Measurements from ENCODE around the gene CBX1. TPM values are rescaled to one million over a fixed set of nuclear protein-coding genes. Genes with fewer than 3 reads are reported as not detected.
A peak's percentile ranks its signal among the peaks of the same experiment; 100 is the strongest.

The CBX1 gene
- total and polyA plus RNA-seq, 4 donors = 17.6 to 43.2 (median 28.9) TPM

- no peaks in the 10 kb centered on the region for H3K36me3 ChIP-seq (ENCODE audit: control insufficient read depth in 4 of 4, insufficient read depth in 4 of 4, low read length in 4 of 4)
Observed at GRCh38 chr17:48024149-48025039, 76.9 kb downstream of the CBX1 start.

DNA sequence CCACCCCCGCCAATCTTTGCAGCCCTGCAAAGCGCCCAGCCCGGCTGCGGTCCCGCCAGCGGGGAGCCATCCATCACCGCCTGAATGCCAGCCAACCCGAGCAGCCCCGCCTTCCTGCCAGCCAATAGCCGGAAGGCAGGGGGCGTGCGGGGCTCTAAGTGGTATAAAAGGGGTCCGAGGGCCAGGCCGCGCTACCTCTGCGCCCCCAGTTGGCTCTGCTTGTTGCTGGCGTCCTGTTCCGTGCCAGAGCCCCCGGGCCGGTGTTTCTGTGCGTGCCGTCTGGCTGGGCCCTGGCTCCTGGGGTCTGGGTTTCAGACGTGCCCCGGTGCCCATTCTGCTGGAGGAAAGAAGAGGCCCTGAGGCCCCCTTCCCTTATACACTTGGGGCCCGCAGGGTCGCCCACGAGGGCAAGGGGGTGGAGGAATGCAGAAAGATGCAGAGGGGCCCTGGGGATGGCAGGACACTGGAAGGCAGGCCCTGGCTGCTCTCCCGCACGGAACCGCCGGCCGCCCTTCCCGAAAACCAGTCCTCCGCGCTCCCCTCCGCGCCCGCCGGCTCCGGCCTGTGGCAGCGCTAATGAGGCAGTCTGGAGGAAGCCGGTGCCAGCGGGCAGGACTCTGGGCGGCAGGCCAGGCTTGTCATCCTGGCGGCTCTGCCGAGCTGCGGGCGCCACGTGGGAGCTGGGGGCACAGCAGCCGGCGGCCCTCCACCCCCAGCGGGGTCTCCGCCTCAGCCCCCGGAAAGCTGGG, 77.7 kb downstream of the CBX1 start:
- DNase-seq = peak; percentile 59 to 77 (median 71)
- Histone ChIP-seq H3K4me1 (ENCODE audit: control insufficient read depth in 5 of 5, insufficient read depth in 5 of 5, low read length in 5 of 5) (peaks cover 0 to 34% (median 14%) of the 10 kb centered on the region in 5 donors), H3K9ac (ENCODE audit: insufficient read depth in 1 of 2, low read length in 2 of 2) (no peak overlapping the region)

More at GRCh38 chr17:48024149-48025039, 76.9 kb downstream of the CBX1 start:
- WGBS, 2 donors = 1% methylated on average over 52 to 54 of the region's 54 CpGs
- ATAC-seq (ENCODE audit: insufficient read depth, low FRiP score) (peak; percentile 16), DNase-seq (peak in 2 of 3 donors; percentile 35 to 38)
- Histone ChIP-seq H3K4me1 (ENCODE audit: control insufficient read depth in 5 of 5, insufficient read depth in 5 of 5, low read length in 5 of 5) (peaks cover 0 to 34% (median 14%) of the 10 kb centered on the region in 5 donors), H3K9me3 (ENCODE audit: control insufficient read depth in 4 of 4, insufficient read depth in 3 of 4, low read length in 3 of 4) (no peaks in the 10 kb centered on the region), H3K4me3 (no peak overlapping the region), H3K27ac (ENCODE audit: low read depth in 1 of 2, low read length in 1 of 2) (peak overlapping the region; percentile 89 to 93), H3K9ac (ENCODE audit: insufficient read depth in 1 of 2, low read length in 2 of 2) (no peak overlapping the region), H3K27me3 (ENCODE audit: control insufficient read depth in 3 of 3, insufficient read depth in 3 of 3, low read length in 2 of 3) (peaks cover 0 to 25% (median 8%) of the 10 kb centered on the region in 3 donors)
- no peak for TF ChIP-seq CTCF (IDR thresholded peaks at IDR 0.05; ENCODE audit: control extremely low read depth, extremely low read depth)

DNA sequence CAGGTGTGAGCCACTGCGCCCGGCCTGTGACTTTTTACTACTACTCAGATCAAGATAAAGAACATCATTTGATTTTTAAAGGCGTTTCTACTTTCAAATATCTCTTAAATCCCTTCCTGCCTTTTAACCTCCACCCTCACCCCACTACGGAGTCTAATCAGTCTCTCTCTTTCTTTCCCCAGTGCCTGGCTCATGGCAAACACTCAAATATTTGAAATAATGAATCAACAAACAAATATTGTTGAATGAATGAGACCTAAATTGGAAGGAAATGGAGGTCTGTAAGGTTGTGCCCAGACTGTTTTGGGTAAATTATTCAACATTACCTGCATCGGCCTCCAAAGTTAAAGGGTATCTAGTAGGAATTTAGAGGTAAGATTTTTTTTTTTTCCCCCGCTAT, 78.4 kb downstream of the CBX1 start:
- Histone ChIP-seq H3K27me3 (ENCODE audit: control insufficient read depth in 3 of 3, insufficient read depth in 3 of 3, low read length in 2 of 3) (peaks cover 0 to 25% (median 8%) of the 10 kb centered on the region in 3 donors), H3K27ac (ENCODE audit: low read depth in 1 of 2, low read length in 1 of 2) (no peak overlapping the region), H3K9me3 (ENCODE audit: control insufficient read depth in 4 of 4, insufficient read depth in 3 of 4, low read length in 3 of 4) (no peaks in the 10 kb centered on the region), H3K9ac (ENCODE audit: insufficient read depth in 1 of 2, low read length in 2 of 2) (no peak overlapping the region), H3K4me1 (ENCODE audit: control insufficient read depth in 5 of 5, insufficient read depth in 5 of 5, low read length in 5 of 5) (peaks cover 0 to 34% (median 14%) of the 10 kb centered on the region in 5 donors), H3K4me3 (no peak overlapping the region), H3K36me3 (ENCODE audit: control insufficient read depth in 4 of 4, insufficient read depth in 4 of 4, low read length in 4 of 4) (no peaks in the 10 kb centered on the region)
- TF ChIP-seq CTCF (IDR thresholded peaks at IDR 0.05; ENCODE audit: control extremely low read depth, extremely low read depth) = no peak
- ATAC-seq (ENCODE audit: insufficient read depth, low FRiP score) = no peak
- no peak for DNase-seq
- 60% methylated on average over 6 of the region's 6 CpGs for WGBS, 2 donors

More for the DNA sequence above, 77.7 kb downstream of the CBX1 start:
- Histone ChIP-seq H3K36me3 (ENCODE audit: control insufficient read depth in 4 of 4, insufficient read depth in 4 of 4, low read length in 4 of 4) (no peaks in the 10 kb centered on the region), H3K27me3 (ENCODE audit: control insufficient read depth in 3 of 3, insufficient read depth in 3 of 3, low read length in 2 of 3) (peaks cover 0 to 25% (median 8%) of the 10 kb centered on the region in 3 donors), H3K4me3 (no peak overlapping the region), H3K9me3 (ENCODE audit: control insufficient read depth in 4 of 4, insufficient read depth in 3 of 4, low read length in 3 of 4) (no peaks in the 10 kb centered on the region), H3K27ac (ENCODE audit: low read depth in 1 of 2, low read length in 1 of 2) (peak overlapping the region; percentile 89 to 93)
- peak; percentile 22 for ATAC-seq (ENCODE audit: insufficient read depth, low FRiP score)
- no peak for TF ChIP-seq CTCF (IDR thresholded peaks at IDR 0.05; ENCODE audit: control extremely low read depth, extremely low read depth)
- WGBS, 2 donors = 0 to 1% methylated on average over 49 to 54 of the region's 54 CpGs
